ENCODE data around the gene TMED4.

- TF ChIP-seq POLR2A (IDR thresholded peaks at IDR 0.05; ENCODE audit: low read length) (no peak), GATA1 (IDR thresholded peaks at IDR 0.05; ENCODE audit: low read depth, low read length) (no peak)
These were observed 47.9 kb downstream of the TMED4 start for GRCh38 chr7:44534087-44534486.

All from erythroblast (primary cell).